GM12878 (cell line): ENCODE data around the gene NCKAP5L. TPM values are rescaled to one million over a fixed set of nuclear protein-coding genes. Genes with fewer than 3 reads are reported as not detected.
A peak's percentile ranks its signal among the peaks of the same experiment; 100 is the strongest.

Source experiments
- CHD1 ChIP-seq: IDR thresholded peaks from 2 replicates; pipeline ENCODE4 v1.6.1; 2012; ENCODE audit warnings: low read depth, low read length, improper control_type of control experiment
- EED ChIP-seq: sonication (generic); IDR thresholded peaks from 2 replicates; pipeline ENCODE4 v1.6.1; 2016; ENCODE audit warnings: antibody characterized with exemption, low read depth
- ESRRA ChIP-seq: IDR thresholded peaks from 2 replicates; pipeline ENCODE4 v1.6.1; 2012; ENCODE audit warnings: mild to moderate bottlenecking, low read length, improper control_type of control experiment
- HDAC6 ChIP-seq: fragments of 200-600 bp; sonication (generic); IDR thresholded peaks from one replicate; pipeline ENCODE4 v1.8.0; 2017; ENCODE audit warnings: antibody characterized with exemption; ENCODE audit not compliant: unreplicated experiment
- IKZF2 ChIP-seq, 2 experiments: fragments of 450-650 bp; IDR thresholded peaks; 2 replicates each; pipeline ENCODE4 v1.6.1; 2017; ENCODE audit warnings: mild to moderate bottlenecking in 2 of 2, moderate library complexity in 2 of 2
- KLF5 ChIP-seq: fragments of 450-650 bp; IDR thresholded peaks from 2 replicates; pipeline ENCODE4 v1.6.1; 2014; ENCODE audit warnings: mild to moderate bottlenecking; ENCODE audit not compliant: partially characterized antibody
- MYB ChIP-seq: fragments of 150-350 bp; IDR thresholded peaks from 2 replicates; pipeline ENCODE4 v1.6.1; 2014; ENCODE audit warnings: mild to moderate bottlenecking, low read depth, low read length, borderline replicate concordance
- NR2F1 ChIP-seq: fragments of 450-650 bp; conservative IDR thresholded peaks from 2 replicates; pipeline ENCODE4 v1.6.1; 2017; ENCODE audit warnings: mild to moderate bottlenecking
- NRF1 ChIP-seq: conservative IDR thresholded peaks from 2 replicates; pipeline ENCODE4 v1.6.1; 2011; ENCODE audit warnings: mild to moderate bottlenecking, low read depth, low read length, improper control_type of control experiment
- POLR2AphosphoS2 ChIP-seq: IDR thresholded peaks from 2 replicates; pipeline ENCODE4 v1.6.1; 2011; ENCODE audit warnings: low read depth, mild to moderate bottlenecking, low read length, improper control_type of control experiment, moderate library complexity
- RAD51 ChIP-seq: fragments of 450-650 bp; IDR thresholded peaks from 2 replicates; pipeline ENCODE4 v1.6.1; 2016; ENCODE audit warnings: moderate library complexity, mild to moderate bottlenecking, inconsistent platforms
- RUNX3 ChIP-seq: IDR thresholded peaks from 2 replicates; pipeline ENCODE4 v1.6.1; 2012; ENCODE audit warnings: low read length, inconsistent platforms
- SREBF1 ChIP-seq: IDR thresholded peaks from 2 replicates; pipeline ENCODE4 v1.6.1; 2012; ENCODE audit warnings: mild to moderate bottlenecking, low read length
- SRF ChIP-seq, 2 experiments: IDR thresholded peaks; 2 replicates each; pipeline ENCODE4 v1.6.1; 2011; ENCODE audit warnings: low read depth in 2 of 2, low read length in 2 of 2, mild to moderate bottlenecking in 1 of 2, moderate library complexity in 1 of 2
- TARDBP ChIP-seq: IDR thresholded peaks from 2 replicates; pipeline ENCODE4 v1.6.1; 2016; ENCODE audit warnings: borderline replicate concordance
- TCF12 ChIP-seq: IDR thresholded peaks from 2 replicates; pipeline ENCODE4 v1.6.1; 2011; ENCODE audit warnings: low read depth, mild to moderate bottlenecking, low read length
- polyA plus RNA-seq, 11 experiments: library from polyadenylated mRNA; depleted of rRNA in 4 of 11; unstranded in 6 of 11; stranded (reverse) in 5 of 11; fragments of >200 nt; fragmentation: Nextera tagmentation in 4 of 11; fragmentation: Illumina TruSeq in 1 of 11; extraction: Ambion mirVana in 4 of 11; extraction: Trizol in 1 of 11; gene quantifications; 1 replicate in 1 of 11; 2 replicates in 10 of 11; pipeline versions ENCODE4 v1.2.1 to v1.2.3, GENCODE V29; 2011 to 2016; ENCODE audit warnings: inconsistent platforms in 2 of 11, missing spikeins in 2 of 11, low read depth in 1 of 11
- total RNA-seq, 4 experiments: library from RNA; depleted of rRNA in 3 of 4; stranded (reverse); fragments of >200 nt in 3 of 4; fragmentation: Illumina TruSeq in 1 of 4; extraction: Trizol in 1 of 4; gene quantifications; 2 replicates each; pipeline versions ENCODE4 v1.2.1 to v1.2.3, GENCODE V29; 2013 to 2021
- TF ChIP-seq, protein P1 (sequence below): IDR thresholded peaks from 2 replicates; pipeline ENCODE4 v1.6.1; 2012; ENCODE audit warnings: improper control_type of control experiment, low read depth, low read length; ENCODE audit not compliant: insufficient replicate concordance
- TF ChIP-seq, protein P2 (sequence below), 3 experiments: IDR thresholded peaks in 2 of 3; conservative IDR thresholded peaks in 1 of 3; 2 replicates each; pipeline ENCODE4 v1.5.1; 2011; ENCODE audit warnings: low read depth in 3 of 3, low read length in 3 of 3, mild to moderate bottlenecking in 3 of 3, control low read depth in 2 of 3, moderate library complexity in 2 of 3, inconsistent platforms in 1 of 3, mixed read lengths in 1 of 3; ENCODE audit not compliant: control insufficient read depth in 2 of 3, insufficient read depth in 1 of 3; ENCODE audit errors: extremely low read depth in 1 of 3
- TF ChIP-seq, protein P3 (sequence below): fragments of 450-650 bp; conservative IDR thresholded peaks from 2 replicates; pipeline ENCODE4 v1.6.1; 2017; ENCODE audit warnings: mild to moderate bottlenecking, moderate library complexity

The NCKAP5L gene
- total and polyA plus RNA-seq, 10 of the 15 experiments (the other 5 are each of a cell fraction or from before 2014, with no cell fraction given): 0.03 to 15.8 (median 4.4) TPM

DNA sequence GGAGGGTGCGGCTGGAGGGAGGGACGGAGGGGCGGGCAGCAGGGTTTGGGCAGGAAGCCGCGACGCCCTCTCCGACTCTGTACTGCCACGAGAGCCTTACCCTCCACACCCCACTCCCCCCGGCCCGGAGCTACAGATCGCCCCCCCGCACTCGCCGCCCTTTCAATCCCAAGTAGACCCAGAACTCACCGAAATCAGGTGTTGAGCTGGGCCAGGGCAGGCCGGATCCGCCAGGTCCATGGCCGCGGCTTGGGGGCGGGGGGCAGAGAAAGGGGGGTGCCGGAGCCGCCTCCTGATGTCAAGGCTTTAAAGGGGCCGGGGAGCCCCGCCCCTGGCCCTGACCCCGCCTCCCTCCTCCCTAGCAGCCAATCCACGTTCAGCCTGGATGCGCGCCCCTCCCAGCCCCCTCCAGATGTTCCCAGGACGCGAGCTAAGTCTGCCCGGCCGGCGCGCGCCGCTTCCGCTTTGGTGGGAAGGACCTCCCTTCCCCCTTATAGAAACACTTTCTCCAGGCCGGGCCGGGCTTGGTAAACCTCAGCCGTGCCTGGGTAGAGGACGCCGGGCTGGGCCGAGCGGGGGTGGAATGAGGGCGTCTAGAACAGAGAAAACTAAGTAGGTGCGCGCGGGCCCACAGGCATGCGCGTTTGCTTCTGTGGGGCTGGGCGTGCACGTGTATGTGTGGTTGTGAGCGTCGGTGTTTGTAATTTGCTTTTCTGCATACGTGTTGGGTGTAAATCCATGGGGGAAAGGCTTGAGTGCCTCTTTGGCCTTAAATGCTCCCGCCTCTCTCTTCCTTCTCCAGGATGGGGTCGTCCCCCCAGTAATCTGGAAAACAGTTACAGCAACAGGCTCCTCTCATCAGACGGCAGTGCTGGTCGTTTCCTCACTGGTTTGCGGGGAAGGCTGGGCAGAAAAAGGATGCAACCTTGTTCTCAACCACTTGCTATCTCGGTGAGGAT, at the start of gene NCKAP5L (continued):
- TF ChIP-seq TARDBP (no peak), SRF (IDR thresholded peaks at IDR 0.05; ENCODE audit: low read depth in 2 of 2, low read length in 2 of 2) (no peak), HDAC6 (no peak), POLR2AphosphoS2 (no peak), KLF5 (no peak), ESRRA (no peak), TCF12 (peak; percentile 57; the same call in 1 of the 2 replicates), EED (peak; percentile 54), RUNX3 (no peak; the same call in 1 of the 2 replicates), CHD1 (no peak), MYB (no peak), RAD51 (no peak), NR2F1 (no peak), IKZF2 (IDR thresholded peaks at IDR 0.05) (peak; percentile 51 to 56), SREBF1 (no peak), NRF1 (no peak)
- TF ChIP-seq, protein P1, sequence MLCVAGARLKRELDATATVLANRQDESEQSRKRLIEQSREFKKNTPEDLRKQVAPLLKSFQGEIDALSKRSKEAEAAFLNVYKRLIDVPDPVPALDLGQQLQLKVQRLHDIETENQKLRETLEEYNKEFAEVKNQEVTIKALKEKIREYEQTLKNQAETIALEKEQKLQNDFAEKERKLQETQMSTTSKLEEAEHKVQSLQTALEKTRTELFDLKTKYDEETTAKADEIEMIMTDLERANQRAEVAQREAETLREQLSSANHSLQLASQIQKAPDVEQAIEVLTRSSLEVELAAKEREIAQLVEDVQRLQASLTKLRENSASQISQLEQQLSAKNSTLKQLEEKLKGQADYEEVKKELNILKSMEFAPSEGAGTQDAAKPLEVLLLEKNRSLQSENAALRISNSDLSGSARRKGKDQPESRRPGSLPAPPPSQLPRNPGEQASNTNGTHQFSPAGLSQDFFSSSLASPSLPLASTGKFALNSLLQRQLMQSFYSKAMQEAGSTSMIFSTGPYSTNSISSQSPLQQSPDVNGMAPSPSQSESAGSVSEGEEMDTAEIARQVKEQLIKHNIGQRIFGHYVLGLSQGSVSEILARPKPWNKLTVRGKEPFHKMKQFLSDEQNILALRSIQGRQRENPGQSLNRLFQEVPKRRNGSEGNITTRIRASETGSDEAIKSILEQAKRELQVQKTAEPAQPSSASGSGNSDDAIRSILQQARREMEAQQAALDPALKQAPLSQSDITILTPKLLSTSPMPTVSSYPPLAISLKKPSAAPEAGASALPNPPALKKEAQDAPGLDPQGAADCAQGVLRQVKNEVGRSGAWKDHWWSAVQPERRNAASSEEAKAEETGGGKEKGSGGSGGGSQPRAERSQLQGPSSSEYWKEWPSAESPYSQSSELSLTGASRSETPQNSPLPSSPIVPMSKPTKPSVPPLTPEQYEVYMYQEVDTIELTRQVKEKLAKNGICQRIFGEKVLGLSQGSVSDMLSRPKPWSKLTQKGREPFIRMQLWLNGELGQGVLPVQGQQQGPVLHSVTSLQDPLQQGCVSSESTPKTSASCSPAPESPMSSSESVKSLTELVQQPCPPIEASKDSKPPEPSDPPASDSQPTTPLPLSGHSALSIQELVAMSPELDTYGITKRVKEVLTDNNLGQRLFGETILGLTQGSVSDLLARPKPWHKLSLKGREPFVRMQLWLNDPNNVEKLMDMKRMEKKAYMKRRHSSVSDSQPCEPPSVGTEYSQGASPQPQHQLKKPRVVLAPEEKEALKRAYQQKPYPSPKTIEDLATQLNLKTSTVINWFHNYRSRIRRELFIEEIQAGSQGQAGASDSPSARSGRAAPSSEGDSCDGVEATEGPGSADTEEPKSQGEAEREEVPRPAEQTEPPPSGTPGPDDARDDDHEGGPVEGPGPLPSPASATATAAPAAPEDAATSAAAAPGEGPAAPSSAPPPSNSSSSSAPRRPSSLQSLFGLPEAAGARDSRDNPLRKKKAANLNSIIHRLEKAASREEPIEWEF: no peak
- TF ChIP-seq, protein P2, sequence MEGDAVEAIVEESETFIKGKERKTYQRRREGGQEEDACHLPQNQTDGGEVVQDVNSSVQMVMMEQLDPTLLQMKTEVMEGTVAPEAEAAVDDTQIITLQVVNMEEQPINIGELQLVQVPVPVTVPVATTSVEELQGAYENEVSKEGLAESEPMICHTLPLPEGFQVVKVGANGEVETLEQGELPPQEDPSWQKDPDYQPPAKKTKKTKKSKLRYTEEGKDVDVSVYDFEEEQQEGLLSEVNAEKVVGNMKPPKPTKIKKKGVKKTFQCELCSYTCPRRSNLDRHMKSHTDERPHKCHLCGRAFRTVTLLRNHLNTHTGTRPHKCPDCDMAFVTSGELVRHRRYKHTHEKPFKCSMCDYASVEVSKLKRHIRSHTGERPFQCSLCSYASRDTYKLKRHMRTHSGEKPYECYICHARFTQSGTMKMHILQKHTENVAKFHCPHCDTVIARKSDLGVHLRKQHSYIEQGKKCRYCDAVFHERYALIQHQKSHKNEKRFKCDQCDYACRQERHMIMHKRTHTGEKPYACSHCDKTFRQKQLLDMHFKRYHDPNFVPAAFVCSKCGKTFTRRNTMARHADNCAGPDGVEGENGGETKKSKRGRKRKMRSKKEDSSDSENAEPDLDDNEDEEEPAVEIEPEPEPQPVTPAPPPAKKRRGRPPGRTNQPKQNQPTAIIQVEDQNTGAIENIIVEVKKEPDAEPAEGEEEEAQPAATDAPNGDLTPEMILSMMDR (IDR thresholded peaks at IDR 0.05 in 2 of 3, conservative IDR thresholded peaks at IDR 0.05 in 1 of 3; ENCODE audit: control insufficient read depth in 2 of 3, extremely low read depth in 1 of 3, insufficient read depth in 1 of 3, low read depth in 3 of 3, low read length in 3 of 3): no peak
- TF ChIP-seq, protein P3, sequence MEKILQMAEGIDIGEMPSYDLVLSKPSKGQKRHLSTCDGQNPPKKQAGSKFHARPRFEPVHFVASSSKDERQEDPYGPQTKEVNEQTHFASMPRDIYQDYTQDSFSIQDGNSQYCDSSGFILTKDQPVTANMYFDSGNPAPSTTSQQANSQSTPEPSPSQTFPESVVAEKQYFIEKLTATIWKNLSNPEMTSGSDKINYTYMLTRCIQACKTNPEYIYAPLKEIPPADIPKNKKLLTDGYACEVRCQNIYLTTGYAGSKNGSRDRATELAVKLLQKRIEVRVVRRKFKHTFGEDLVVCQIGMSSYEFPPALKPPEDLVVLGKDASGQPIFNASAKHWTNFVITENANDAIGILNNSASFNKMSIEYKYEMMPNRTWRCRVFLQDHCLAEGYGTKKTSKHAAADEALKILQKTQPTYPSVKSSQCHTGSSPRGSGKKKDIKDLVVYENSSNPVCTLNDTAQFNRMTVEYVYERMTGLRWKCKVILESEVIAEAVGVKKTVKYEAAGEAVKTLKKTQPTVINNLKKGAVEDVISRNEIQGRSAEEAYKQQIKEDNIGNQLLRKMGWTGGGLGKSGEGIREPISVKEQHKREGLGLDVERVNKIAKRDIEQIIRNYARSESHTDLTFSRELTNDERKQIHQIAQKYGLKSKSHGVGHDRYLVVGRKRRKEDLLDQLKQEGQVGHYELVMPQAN: peak; percentile 59
